ENCODE results near the gene TSSK1B.
"Not testable (repeated sequence)": the region's sequence is repeated elsewhere in the genome, so short reads cannot be mapped to it uniquely, and the experiment has no call there.

Gene TSSK1B

GRCh38 chr5:113405530-113405929 lies 29.3 kb downstream of the TSSK1B start:
- no peak overlapping the region for H2AFZ ChIP-seq (ENCODE audit: low read depth, low read length, severe bottlenecking)
- H3K9me3 ChIP-seq (ENCODE audit: insufficient read depth, low read length): no peaks in the 10 kb centered on the region
- H3K4me2 ChIP-seq (ENCODE audit: low read depth, low read length, poor library complexity, severe bottlenecking): no peak overlapping the region
- H3K27me3 ChIP-seq (ENCODE audit: low read length): 0 out of 2 replicates have a peak, but pooled peaks cover 2% of the 10 kb centered on the region
- H3F3A ChIP-seq (ENCODE audit: insufficient read depth): no peaks in the 10 kb centered on the region
- H3K9ac ChIP-seq (ENCODE audit: low read length): no peak overlapping the region
- no peaks in the 10 kb centered on the region for H4K20me1 ChIP-seq (ENCODE audit: low read depth, low read length)
- H3K79me2 ChIP-seq (ENCODE audit: insufficient read depth, low read length): no peaks in the 10 kb centered on the region
- H3K36me3 ChIP-seq (ENCODE audit: low read length): no peaks in the 10 kb centered on the region
- no peak for TF ChIP-seq CTCF (IDR thresholded peaks at IDR 0.05; ENCODE audit: insufficient read depth, low read length, poor library complexity, severe bottlenecking)
- no peak for TF ChIP-seq EZH2phosphoT487 (conservative IDR thresholded peaks at IDR 0.05; ENCODE audit: low read length)
- H3K9me2 ChIP-seq (replicated peaks; ENCODE audit: insufficient read depth, low read length): no peaks in the 10 kb centered on the region
- no peak overlapping the region for H3K4me3 ChIP-seq (ENCODE audit: insufficient read depth, low read length, poor library complexity, severe bottlenecking)
- no peak overlapping the region for H3K27ac ChIP-seq (ENCODE audit: low read depth, low read length)

- Histone ChIP-seq H3K27me3 (ENCODE audit: low read length) (0 out of 2 replicates have a peak, but pooled peaks cover 2% of the 10 kb centered on the region), H3K9me2 (replicated peaks; ENCODE audit: insufficient read depth, low read length) (no peaks in the 10 kb centered on the region), H4K20me1 (ENCODE audit: low read depth, low read length) (no peaks in the 10 kb centered on the region), H3K9me3 (ENCODE audit: insufficient read depth, low read length) (no peaks in the 10 kb centered on the region), H3K79me2 (ENCODE audit: insufficient read depth, low read length) (no peaks in the 10 kb centered on the region), H3K4me2 (ENCODE audit: low read depth, low read length, poor library complexity, severe bottlenecking) (no peak overlapping the region), H3K9ac (ENCODE audit: low read length) (no peak overlapping the region), H3F3A (ENCODE audit: insufficient read depth) (no peaks in the 10 kb centered on the region), H3K4me3 (ENCODE audit: insufficient read depth, low read length, poor library complexity, severe bottlenecking) (no peak overlapping the region), H2AFZ (ENCODE audit: low read depth, low read length, severe bottlenecking) (no peak overlapping the region), H3K27ac (ENCODE audit: low read depth, low read length) (no peak overlapping the region), H3K36me3 (ENCODE audit: low read length) (no peaks in the 10 kb centered on the region)
- TF ChIP-seq EZH2phosphoT487 (conservative IDR thresholded peaks at IDR 0.05; ENCODE audit: low read length) (no peak), CTCF (IDR thresholded peaks at IDR 0.05; ENCODE audit: insufficient read depth, low read length, poor library complexity, severe bottlenecking) (no peak)
Measured at GRCh38 chr5:113404269-113404668, 30.5 kb downstream of the TSSK1B start.

- H4K20me1 ChIP-seq (ENCODE audit: low read depth, low read length); H2AFZ ChIP-seq (ENCODE audit: low read depth, low read length, severe bottlenecking); H3K9me3 ChIP-seq (ENCODE audit: insufficient read depth, low read length); H3K4me2 ChIP-seq (ENCODE audit: low read depth, low read length, poor library complexity, severe bottlenecking); H3K27ac ChIP-seq (ENCODE audit: low read depth, low read length); H3K27me3 ChIP-seq (ENCODE audit: low read length); H3K9me2 ChIP-seq (replicated peaks; ENCODE audit: insufficient read depth, low read length); H3K4me3 ChIP-seq (ENCODE audit: insufficient read depth, low read length, poor library complexity, severe bottlenecking); H3K36me3 ChIP-seq (ENCODE audit: low read length); H3F3A ChIP-seq (ENCODE audit: insufficient read depth); H3K9ac ChIP-seq (ENCODE audit: low read length); H3K79me2 ChIP-seq (ENCODE audit: insufficient read depth, low read length): not testable (repeated sequence)
Measured at GRCh38 chr5:113397986-113398385, 36.8 kb downstream of the TSSK1B start.

- no peak overlapping the region for H3K27ac ChIP-seq (ENCODE audit: low read depth, low read length)
- H2AFZ ChIP-seq (ENCODE audit: low read depth, low read length, severe bottlenecking): no peak overlapping the region
- no peaks in the 10 kb centered on the region for H3K9me2 ChIP-seq (replicated peaks; ENCODE audit: insufficient read depth, low read length)
Measured at GRCh38 chr5:113397046-113397445, 37.7 kb downstream of the TSSK1B start.

More at GRCh38 chr5:113397046-113397445, 37.7 kb downstream of the TSSK1B start:
- Histone ChIP-seq H3K4me2 (ENCODE audit: low read depth, low read length, poor library complexity, severe bottlenecking) (no peak overlapping the region), H3K36me3 (ENCODE audit: low read length) (no peaks in the 10 kb centered on the region), H3K9ac (ENCODE audit: low read length) (no peak overlapping the region), H3K9me3 (ENCODE audit: insufficient read depth, low read length) (no peaks in the 10 kb centered on the region), H3F3A (ENCODE audit: insufficient read depth) (no peaks in the 10 kb centered on the region), H4K20me1 (ENCODE audit: low read depth, low read length) (no peaks in the 10 kb centered on the region), H3K27me3 (ENCODE audit: low read length) (no peaks in the 10 kb centered on the region), H3K4me3 (ENCODE audit: insufficient read depth, low read length, poor library complexity, severe bottlenecking) (no peak overlapping the region), H3K79me2 (ENCODE audit: insufficient read depth, low read length) (no peaks in the 10 kb centered on the region)
- no peak for TF ChIP-seq CTCF (IDR thresholded peaks at IDR 0.05; ENCODE audit: insufficient read depth, low read length, poor library complexity, severe bottlenecking)
- no peak for TF ChIP-seq EZH2phosphoT487 (conservative IDR thresholded peaks at IDR 0.05; ENCODE audit: low read length)
